K562 (cell line): Measurements from ENCODE around the gene CPED1. TPM values are rescaled to one million over a fixed set of nuclear protein-coding genes. Genes with fewer than 3 reads are reported as not detected.
A peak's percentile ranks its signal among the peaks of the same experiment; 100 is the strongest.

ENCODE experiments used
- ARID3A ChIP-seq: IDR thresholded peaks from 2 replicates; pipeline ENCODE4 v1.6.1; 2012; ENCODE audit warnings: low read depth, low read length, improper control_type of control experiment, borderline replicate concordance
- BDP1 ChIP-seq: IDR thresholded peaks from 3 replicates; pipeline ENCODE4 v1.6.1; 2011; ENCODE audit not compliant: insufficient read length, insufficient read depth
- BRD4 ChIP-seq: fragments of 200-600 bp; sonication (generic); IDR thresholded peaks from 2 replicates; pipeline ENCODE4 v1.6.1; 2017; ENCODE audit warnings: inconsistent platforms
- ESRRA ChIP-seq: fragments of 450-650 bp; IDR thresholded peaks from 2 replicates; pipeline ENCODE4 v1.6.1; 2014; ENCODE audit warnings: low read depth, mild to moderate bottlenecking, moderate library complexity, borderline replicate concordance
- FUS ChIP-seq: fragments of 200-400 bp; formaldehyde crosslinking; optimal IDR thresholded peaks from 2 replicates; pipeline ENCODE3; 2017; ENCODE audit warnings: low read depth, low read length
- KHSRP ChIP-seq: fragments of 450-650 bp; IDR thresholded peaks from 2 replicates; pipeline ENCODE4 v1.6.1; 2017
- KLF6 ChIP-seq: fragments of 250-450 bp; sonication (Bioruptor Pico); IDR thresholded peaks from 2 replicates; pipeline ENCODE4 v1.4.0; 2020; ENCODE audit warnings: mild to moderate bottlenecking, moderate library complexity, borderline replicate concordance
- MAFF ChIP-seq: IDR thresholded peaks from 2 replicates; pipeline ENCODE4 v1.6.1; 2012; ENCODE audit warnings: low read length, improper control_type of control experiment
- MCM2 ChIP-seq: fragments of 450-650 bp; IDR thresholded peaks from 2 replicates; pipeline ENCODE4 v1.6.1; 2017; ENCODE audit warnings: low read depth, mild to moderate bottlenecking
- PHF20 ChIP-seq: fragments of 450-650 bp; IDR thresholded peaks from 2 replicates; pipeline ENCODE4 v1.6.1; 2018; ENCODE audit not compliant: partially characterized antibody
- POLR2H ChIP-seq: IDR thresholded peaks from 2 replicates; pipeline ENCODE4 v1.6.1; 2016; ENCODE audit warnings: missing genetic modification characterization, low read depth, mild to moderate bottlenecking, control low read depth, missing compliant biosample characterization, moderate library complexity
- RHOXF2B ChIP-seq: fragments of 250-450 bp; sonication (Bioruptor Pico); conservative IDR thresholded peaks from 2 replicates; pipeline ENCODE4 v1.5.1; 2021
- RUNX1 ChIP-seq: sonication (generic); IDR thresholded peaks from 2 replicates; pipeline ENCODE4 v1.6.1; 2016; ENCODE audit warnings: antibody characterized with exemption, low read depth
- SMAD4 ChIP-seq: fragments of 250-450 bp; sonication (Bioruptor Pico); conservative IDR thresholded peaks from 2 replicates; pipeline ENCODE4 v1.8.0; 2021; ENCODE audit warnings: inconsistent platforms, mild to moderate bottlenecking, moderate library complexity
- SMARCC2 ChIP-seq: fragments of 450-650 bp; IDR thresholded peaks from 2 replicates; pipeline ENCODE4 v1.6.1; 2017; ENCODE audit warnings: antibody characterized with exemption, moderate library complexity, mild to moderate bottlenecking, low read depth
- SMC3 ChIP-seq: conservative IDR thresholded peaks from 2 replicates; pipeline ENCODE4 v1.6.1; 2011; ENCODE audit warnings: low read depth, low read length, improper control_type of control experiment; ENCODE audit not compliant: insufficient read depth
- SRF ChIP-seq, 2 experiments: fragments of 250-450, 450-650 bp in 1 of 2; sonication (Bioruptor Pico) in 1 of 2; sonication (generic) in 1 of 2; formaldehyde crosslinking; IDR thresholded peaks; 2 replicates each; pipeline versions ENCODE4 v1.5.0 to v1.5.1; 2020 to 2022; ENCODE audit warnings: mild to moderate bottlenecking in 1 of 2, missing genetic modification reagents in 1 of 2
- ZBTB11 ChIP-seq, 3 experiments: fragments of 200-800 bp in 1 of 3; fragments of 250-450 bp in 1 of 3; fragments of 450-650 bp in 1 of 3; sonication (Bioruptor Pico) in 1 of 3; sonication (Bioruptor generic) in 1 of 3; formaldehyde crosslinking in 1 of 3; IDR thresholded peaks; 2 replicates each; pipeline versions ENCODE4 v1.6.1 to v1.8.0; 2016 to 2022; ENCODE audit warnings: mild to moderate bottlenecking in 2 of 3, missing genetic modification characterization in 2 of 3, missing compliant biosample characterization in 1 of 3, moderate library complexity in 1 of 3
- ZNF253 ChIP-seq: fragments of 250-450 bp; sonication (Bioruptor Pico); conservative IDR thresholded peaks from 2 replicates; pipeline ENCODE4 v1.6.1; 2021; ENCODE audit warnings: mild to moderate bottlenecking
- ZNF589 ChIP-seq: fragments of 200-800 bp; sonication (Bioruptor generic); IDR thresholded peaks from 2 replicates; pipeline ENCODE4 v1.6.1; 2016; ENCODE audit warnings: low read depth, missing genetic modification characterization, missing compliant biosample characterization
- polyA plus RNA-seq, 8 experiments: library from polyadenylated mRNA; depleted of rRNA in 4 of 8; stranded (reverse) in 5 of 8; unstranded in 3 of 8; fragments of >200 nt; fragmentation: Nextera tagmentation in 2 of 8; fragmentation: Illumina TruSeq in 1 of 8; extraction: Ambion mirVana in 2 of 8; extraction: Trizol in 1 of 8; gene quantifications; 2 replicates each; pipeline versions ENCODE4 v1.2.1 to v1.2.3, GENCODE V29; 2011 to 2014; ENCODE audit warnings: inconsistent platforms in 1 of 8, missing spikeins in 1 of 8
- total RNA-seq, 7 experiments: library from RNA; depleted of rRNA in 6 of 7; stranded (reverse); fragments of >200 nt in 6 of 7; fragmentation: Illumina TruSeq in 2 of 7; extraction: Trizol in 2 of 7; gene quantifications; 2 replicates each; pipeline versions ENCODE4 v1.2.1 to v1.2.3, GENCODE V29; 2011 to 2021; ENCODE audit warnings: low replicate concordance in 1 of 7
- TF ChIP-seq, protein P1 (sequence below): sonication (generic); formaldehyde crosslinking; IDR thresholded peaks from 2 replicates; pipeline ENCODE4 v1.8.0; 2022; ENCODE audit warnings: missing genetic modification reagents, mild to moderate bottlenecking, moderate library complexity, borderline replicate concordance
- TF ChIP-seq, protein P2 (sequence below): fragments of 250-450 bp; sonication (Bioruptor Pico); IDR thresholded peaks from 2 replicates; pipeline ENCODE4 v1.5.0; 2021

Gene CPED1
- total and polyA plus RNA-seq, 9 of the 15 experiments (the other 6 are each of a cell fraction or from before 2014, with no cell fraction given) = 195 to 393 (median 290) TPM

DNA sequence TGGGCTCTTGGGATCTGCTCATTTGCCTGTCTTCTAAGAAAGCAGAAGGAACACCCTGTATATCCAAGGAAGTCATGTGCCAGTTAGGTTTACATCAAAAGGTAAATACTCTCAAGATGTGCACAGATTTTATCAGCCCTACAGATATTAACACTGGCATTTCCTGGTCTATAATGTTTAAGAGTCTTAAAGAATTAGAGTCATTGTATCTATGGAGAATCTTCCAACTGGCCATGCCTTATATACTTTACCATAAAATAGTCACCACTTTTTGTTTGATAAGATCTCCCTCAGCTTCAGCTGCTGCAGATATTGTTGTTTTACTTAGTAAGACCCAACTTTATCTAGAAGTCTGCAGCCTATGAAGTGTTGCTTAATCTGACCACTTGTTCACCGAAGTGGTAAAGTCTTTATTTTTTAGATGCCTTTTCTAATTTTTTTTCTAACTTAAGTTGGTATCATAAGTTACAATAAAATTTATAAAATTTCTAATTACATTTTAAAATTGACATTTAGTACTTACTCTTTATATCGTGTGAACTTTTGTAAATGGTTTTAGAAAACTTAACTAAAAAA lies 58.5 kb downstream of the CPED1 start (continued):
- TF ChIP-seq, protein P1, sequence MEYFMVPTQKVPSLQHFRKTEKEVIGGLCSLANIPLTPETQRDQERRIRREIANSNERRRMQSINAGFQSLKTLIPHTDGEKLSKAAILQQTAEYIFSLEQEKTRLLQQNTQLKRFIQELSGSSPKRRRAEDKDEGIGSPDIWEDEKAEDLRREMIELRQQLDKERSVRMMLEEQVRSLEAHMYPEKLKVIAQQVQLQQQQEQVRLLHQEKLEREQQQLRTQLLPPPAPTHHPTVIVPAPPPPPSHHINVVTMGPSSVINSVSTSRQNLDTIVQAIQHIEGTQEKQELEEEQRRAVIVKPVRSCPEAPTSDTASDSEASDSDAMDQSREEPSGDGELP (CRISPR knock-in tag) = no peak; the same call in 1 of the 2 replicates
- TF ChIP-seq KLF6 (no peak), RUNX1 (no peak), PHF20 (no peak), FUS (no peak), MCM2 (no peak), BRD4 (no peak), KHSRP (no peak), SRF (CRISPR knock-in tag; IDR thresholded peaks at IDR 0.05) (no peak; a peak in 1 of 4 replicates), ESRRA (peak; percentile 50; the same call in 1 of the 2 replicates), ZNF589 (0 out of 2 replicates have a peak, but pooled peaks have one; percentile 37), MAFF (0 out of 2 replicates have a peak, but pooled peaks have one; percentile 1), ARID3A (no peak; the same call in 1 of the 2 replicates), SMC3 (no peak), SMARCC2 (peak; percentile 77; the same call in 1 of the 2 replicates), RHOXF2B (CRISPR knock-in tag) (0 out of 2 replicates have a peak, but pooled peaks have one; percentile 60), ZNF253 (no peak), ZBTB11 (CRISPR knock-in tag; IDR thresholded peaks at IDR 0.05) (no peak), BDP1 (no peak), SMAD4 (peak; percentile 73), POLR2H (tag) (peak; percentile 53)
- TF ChIP-seq, protein P2, sequence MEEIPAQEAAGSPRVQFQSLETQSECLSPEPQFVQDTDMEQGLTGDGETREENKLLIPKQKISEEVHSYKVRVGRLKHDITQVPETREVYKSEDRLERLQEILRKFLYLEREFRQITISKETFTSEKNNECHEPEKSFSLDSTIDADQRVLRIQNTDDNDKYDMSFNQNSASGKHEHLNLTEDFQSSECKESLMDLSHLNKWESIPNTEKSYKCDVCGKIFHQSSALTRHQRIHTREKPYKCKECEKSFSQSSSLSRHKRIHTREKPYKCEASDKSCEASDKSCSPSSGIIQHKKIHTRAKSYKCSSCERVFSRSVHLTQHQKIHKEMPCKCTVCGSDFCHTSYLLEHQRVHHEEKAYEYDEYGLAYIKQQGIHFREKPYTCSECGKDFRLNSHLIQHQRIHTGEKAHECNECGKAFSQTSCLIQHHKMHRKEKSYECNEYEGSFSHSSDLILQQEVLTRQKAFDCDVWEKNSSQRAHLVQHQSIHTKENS = no peak
